Neuronal stem cell (in vitro differentiated cells): Measurements from ENCODE around the gene PPP2R2B.
A peak's percentile ranks its signal among the peaks of the same experiment; 100 is the strongest.

Source experiments
- DNase-seq: peaks from one replicate; pipeline ENCODE4 v3.0.0-alpha.2; 2013; ENCODE audit warnings: low spot score
- H2AFZ ChIP-seq: one replicate; pipeline ENCODE4 v1.6.1; 2013; ENCODE audit warnings: mild to moderate bottlenecking, low read length, inconsistent platforms
- H2AK5ac ChIP-seq: 2 replicates; pipeline ENCODE4 v1.6.1; 2013; ENCODE audit warnings: low read depth, mild to moderate bottlenecking, inconsistent platforms, low read length, moderate library complexity, mixed read lengths
- H2BK120ac ChIP-seq: 2 replicates; pipeline ENCODE4 v1.6.1; 2013; ENCODE audit warnings: low read depth, mild to moderate bottlenecking, inconsistent platforms, low read length, moderate library complexity, mixed read lengths
- H2BK12ac ChIP-seq: one replicate; pipeline ENCODE4 v1.6.1; 2013; ENCODE audit warnings: low read length, inconsistent platforms
- H2BK15ac ChIP-seq: 2 replicates; pipeline ENCODE4 v1.6.1; 2013; ENCODE audit warnings: mild to moderate bottlenecking, low read length, inconsistent platforms, mixed read lengths
- H2BK5ac ChIP-seq: one replicate; pipeline ENCODE4 v1.6.1; 2013; ENCODE audit warnings: inconsistent platforms, mild to moderate bottlenecking, low read length, moderate library complexity
- H3K14ac ChIP-seq: one replicate; pipeline ENCODE4 v1.6.1; 2013; ENCODE audit warnings: low read length, inconsistent platforms
- H3K18ac ChIP-seq: 2 replicates; pipeline ENCODE4 v1.6.1; 2013; ENCODE audit warnings: low read length, inconsistent platforms
- H3K23ac ChIP-seq: 2 replicates; pipeline ENCODE4 v1.6.1; 2013; ENCODE audit warnings: low read depth, mild to moderate bottlenecking, mixed read lengths, low read length, inconsistent platforms; ENCODE audit not compliant: poor library complexity
- H3K27ac ChIP-seq: replicated peaks from 3 replicates; pipeline ENCODE4 v1.5.1; 2013; ENCODE audit warnings: low read length, inconsistent platforms
- H3K27me3 ChIP-seq, 3 experiments: 2 replicates each; pipeline ENCODE4 v1.6.1; 2013; ENCODE audit warnings: low read length in 3 of 3, mild to moderate bottlenecking in 2 of 3, inconsistent platforms in 1 of 3, low read depth in 1 of 3, mixed read lengths in 1 of 3, moderate library complexity in 1 of 3; ENCODE audit not compliant: control insufficient read depth in 3 of 3, insufficient read depth in 3 of 3
- H3K36me3 ChIP-seq, 2 donors: replicated peaks in 1 of 2; 2 replicates each; pipeline ENCODE4 v1.6.1; 2013; ENCODE audit warnings: low read length in 2 of 2; ENCODE audit not compliant: control insufficient read depth in 2 of 2, insufficient read depth in 2 of 2
- H3K4ac ChIP-seq: 2 replicates; pipeline ENCODE4 v1.6.1; 2013; ENCODE audit warnings: inconsistent platforms, mild to moderate bottlenecking, low read length, moderate library complexity
- H3K4me1 ChIP-seq, 2 donors: 1 replicate in 1 of 2; 2 replicates in 1 of 2; pipeline ENCODE4 v1.6.1; 2013; ENCODE audit warnings: low read length in 2 of 2, low read depth in 1 of 2; ENCODE audit not compliant: control insufficient read depth in 2 of 2, insufficient read depth in 1 of 2
- H3K4me2 ChIP-seq: one replicate; pipeline ENCODE4 v1.6.1; 2013; ENCODE audit warnings: mild to moderate bottlenecking, low read length, inconsistent platforms; ENCODE audit not compliant: insufficient read depth, poor library complexity, severe bottlenecking
- H3K4me3 ChIP-seq, 2 donors: 2 replicates each; pipeline ENCODE4 v1.5.1; 2013; ENCODE audit warnings: low read length in 2 of 2, mild to moderate bottlenecking in 2 of 2, inconsistent platforms in 1 of 2, moderate library complexity in 1 of 2
- H3K79me1 ChIP-seq: one replicate; pipeline ENCODE4 v1.6.1; 2013; ENCODE audit warnings: low read depth, mild to moderate bottlenecking, inconsistent platforms, low read length, moderate library complexity
- H3K9ac ChIP-seq: one replicate; pipeline ENCODE4 v1.6.1; 2013; ENCODE audit warnings: mild to moderate bottlenecking, low read depth, low read length, inconsistent platforms; ENCODE audit not compliant: poor library complexity
- H3K9me3 ChIP-seq, 2 donors: replicated peaks in 1 of 2; 2 replicates each; pipeline versions ENCODE3 to v1.6.1; 2013; ENCODE audit warnings: low read length in 2 of 2, mild to moderate bottlenecking in 2 of 2, inconsistent platforms in 1 of 2, low read depth in 1 of 2, mixed read lengths in 1 of 2, moderate library complexity in 1 of 2; ENCODE audit not compliant: control insufficient read depth in 2 of 2, insufficient read depth in 1 of 2
- H4K8ac ChIP-seq: one replicate; pipeline ENCODE4 v1.6.1; 2013; ENCODE audit warnings: low read depth, mild to moderate bottlenecking, inconsistent platforms, low read length, moderate library complexity
- H4K91ac ChIP-seq: one replicate; pipeline ENCODE4 v1.6.1; 2013; ENCODE audit warnings: low read length, low read depth, mild to moderate bottlenecking, inconsistent platforms; ENCODE audit not compliant: poor library complexity
- WGBS, 2 donors: extraction: QIAGEN DNeasy Blood & Tissue Kit; methylation state at CpG; one replicate each; pipeline ENCODE4 v1.1.7; 2013; ENCODE audit warnings: missing lambda C conversion rate in 2 of 2, mixed read lengths in 1 of 2; ENCODE audit not compliant: insufficient read length in 2 of 2, insufficient replicate concordance in 1 of 2; ENCODE audit errors: extremely low coverage in 2 of 2; 5-methylcytosine and 5-hydroxymethylcytosine counted together

PPP2R2B gene

GRCh38 chr5:146902471-146902870, 23.9 kb upstream of the PPP2R2B start:
- Histone ChIP-seq H3K36me3 (no peaks in the 10 kb centered on the region), H2BK12ac (no peak overlapping the region), H2AFZ (no peak overlapping the region), H3K14ac (no peak overlapping the region), H3K4me2 (no peak overlapping the region), H3K9ac (no peak overlapping the region), H3K23ac (no peak overlapping the region), H3K79me1 (no peaks in the 10 kb centered on the region), H2BK120ac (no peak overlapping the region), H2BK15ac (no peak overlapping the region), H2AK5ac (no peak overlapping the region), H3K18ac (no peak overlapping the region), H3K27me3 (no peaks in the 10 kb centered on the region), H4K91ac (no peak overlapping the region), H2BK5ac (no peak overlapping the region), H4K8ac (no peak overlapping the region), H3K9me3 (peaks cover 0 to under 1% of the 10 kb centered on the region in 2 donors), H3K27ac (peak overlapping the region; percentile 57), H3K4ac (no peak overlapping the region), H3K4me3 (no peak overlapping the region), H3K4me1 (no peaks in the 10 kb centered on the region)
- no CpG with 5 or more reads among the region's 3 CpGs for WGBS, 2 donors
- no peak for DNase-seq

- Histone ChIP-seq H3K4me2 (no peak overlapping the region), H2BK15ac (no peak overlapping the region), H3K9ac (no peak overlapping the region), H3K4me1 (peaks cover 3 to 10% of the 10 kb centered on the region in 2 donors), H3K23ac (no peak overlapping the region), H4K8ac (no peak overlapping the region), H3K4me3 (no peak overlapping the region), H2BK120ac (no peak overlapping the region), H2BK5ac (no peak overlapping the region), H3K79me1 (no peaks in the 10 kb centered on the region), H2BK12ac (no peak overlapping the region), H3K14ac (no peak overlapping the region), H3K36me3 (no peaks in the 10 kb centered on the region), H2AK5ac (no peak overlapping the region), H3K9me3 (peaks cover 3 to 7% of the 10 kb centered on the region in 2 donors), H3K27ac (no peak overlapping the region), H3K4ac (no peak overlapping the region), H2AFZ (no peak overlapping the region), H3K27me3 (no peaks in the 10 kb centered on the region), H3K18ac (no peak overlapping the region), H4K91ac (no peak overlapping the region)
- no peak for DNase-seq
- WGBS, 2 donors = no CpG with 5 or more reads among the region's 3 CpGs
These were observed 18.5 kb upstream of the PPP2R2B start for GRCh38 chr5:146897061-146897460.

GRCh38 chr5:146894753-146895521, 16.4 kb upstream of the PPP2R2B start:
- no peaks in the 10 kb centered on the region for H3K36me3 ChIP-seq
- H2AK5ac ChIP-seq = no peak overlapping the region
- H3K27me3 ChIP-seq = no peaks in the 10 kb centered on the region
- H3K23ac ChIP-seq = no peak overlapping the region
- H3K18ac ChIP-seq = no peak overlapping the region
- H3K4me3 ChIP-seq = no peak overlapping the region
- H4K91ac ChIP-seq = no peak overlapping the region
- H3K4me2 ChIP-seq = no peak overlapping the region
- H3K27ac ChIP-seq = no peak overlapping the region
- no peaks in the 10 kb centered on the region for H3K79me1 ChIP-seq
- WGBS, 2 donors = no CpG with 5 or more reads among the region's 4 CpGs
- DNase-seq = no peak
- no peak overlapping the region for H2BK120ac ChIP-seq
- H3K4ac ChIP-seq = no peak overlapping the region
- no peak overlapping the region for H2AFZ ChIP-seq
- no peak overlapping the region for H4K8ac ChIP-seq
- H3K9me3 ChIP-seq = peaks cover 3 to 7% of the 10 kb centered on the region in 2 donors
- H2BK12ac ChIP-seq = no peak overlapping the region
- peaks cover 6 to 31% of the 10 kb centered on the region in 2 donors for H3K4me1 ChIP-seq
- no peak overlapping the region for H3K14ac ChIP-seq
- no peak overlapping the region for H2BK15ac ChIP-seq
- H3K9ac ChIP-seq = no peak overlapping the region
- H2BK5ac ChIP-seq = no peak overlapping the region

GRCh38 chr5:146893991-146894390, 15.4 kb upstream of the PPP2R2B start:
- Histone ChIP-seq H2AFZ (no peak overlapping the region), H2AK5ac (no peak overlapping the region), H3K9ac (no peak overlapping the region), H3K4me2 (no peak overlapping the region), H3K27ac (no peak overlapping the region), H2BK120ac (no peak overlapping the region), H3K9me3 (peaks cover 3 to 7% of the 10 kb centered on the region in 2 donors), H3K27me3 (no peaks in the 10 kb centered on the region), H2BK15ac (no peak overlapping the region), H3K4me1 (peaks cover 6 to 40% of the 10 kb centered on the region in 2 donors), H3K23ac (no peak overlapping the region), H4K91ac (no peak overlapping the region), H3K4me3 (no peak overlapping the region), H3K14ac (no peak overlapping the region), H2BK5ac (no peak overlapping the region), H3K79me1 (no peaks in the 10 kb centered on the region), H3K36me3 (no peaks in the 10 kb centered on the region), H4K8ac (no peak overlapping the region), H3K4ac (no peak overlapping the region), H3K18ac (no peak overlapping the region), H2BK12ac (no peak overlapping the region)
- WGBS, 2 donors = no CpG with 5 or more reads among the region's 3 CpGs
- no peak for DNase-seq
